Endometrium (tissue), 2 donors: Measurements from ENCODE around the gene POLR1A.
"Not testable (repeated sequence)": the region's sequence is repeated elsewhere in the genome, so short reads cannot be mapped to it uniquely, and the experiment has no call there.

Experiments
- FAIRE-seq: peaks from 2 replicates; lab custom pipeline; 2012; peaks lifted over from hg19 to GRCh38; lab: Jason Lieb, UNC
- donor health status: control.
- donor health status: control.

POLR1A gene

GRCh38 chr2:85998071-85998991 is 107.4 kb downstream of the POLR1A start:
- FAIRE-seq, result no peak

GRCh38 chr2:85997017-85997970 is 108.4 kb downstream of the POLR1A start:
- FAIRE-seq, result no peak

GRCh38 chr2:85996591-85996990 is 109.1 kb downstream of the POLR1A start:
- FAIRE-seq, result no peak

- FAIRE-seq, result no peak
These were observed 109.8 kb downstream of the POLR1A start for GRCh38 chr2:85995648-85996529.

GRCh38 chr2:85994897-85995647 is 110.6 kb downstream of the POLR1A start:
- no peak for FAIRE-seq

GRCh38 chr2:85994421-85994777 is 111.3 kb downstream of the POLR1A start:
- FAIRE-seq, result no peak

GRCh38 chr2:85992611-85993010 is 113.1 kb downstream of the POLR1A start:
- FAIRE-seq, result no peak

GRCh38 chr2:85992053-85992452 is 113.6 kb downstream of the POLR1A start:
- not testable (repeated sequence) for FAIRE-seq

- FAIRE-seq, result no peak
These were observed 115.6 kb downstream of the POLR1A start for GRCh38 chr2:85990084-85990483.

- no peak for FAIRE-seq
These were observed 116.3 kb downstream of the POLR1A start for GRCh38 chr2:85989288-85989865.

GRCh38 chr2:85988914-85989270 is 116.8 kb downstream of the POLR1A start:
- FAIRE-seq, result no peak

- peak; percentile 64 for FAIRE-seq
These were observed 117.3 kb downstream of the POLR1A start for GRCh38 chr2:85988175-85988913.

- FAIRE-seq, result no peak
These were observed 118.2 kb downstream of the POLR1A start for GRCh38 chr2:85987266-85988174.

GRCh38 chr2:85986121-85986520 is 119.6 kb downstream of the POLR1A start:
- no peak for FAIRE-seq

GRCh38 chr2:85984788-85985187 is 120.9 kb downstream of the POLR1A start:
- FAIRE-seq, result no peak

- no peak for FAIRE-seq
These were observed 121.9 kb downstream of the POLR1A start for GRCh38 chr2:85983766-85984165.

GRCh38 chr2:85981579-85982247 is 124.0 kb downstream of the POLR1A start:
- no peak for FAIRE-seq
